Activated CD4-positive, alpha-beta T cell treated with anti-CD3 and anti-CD28 coated beads for 36 hours (primary cell): ENCODE results near the gene SERPINB7. TPM values are rescaled to one million over a fixed set of nuclear protein-coding genes. Genes with fewer than 3 reads are reported as not detected.
"Not testable (repeated sequence)": the region's sequence is repeated elsewhere in the genome, so short reads cannot be mapped to it uniquely, and the experiment has no call there.

ENCODE experiments used
- ATAC-seq: fragments of 200-7000 bp; cut with Tn5 transposase; one replicate; pipeline ENCODE4 v1.10.0; 2021; ENCODE audit warnings: mild to moderate bottlenecking, moderate library complexity
- CTCF ChIA-PET: fragments of 350-600 bp; sonication (Branson Sonifier 250); formaldehyde crosslinking; loops from one replicate; lab custom pipeline; 2021; ENCODE audit warnings: antibody characterized with exemption; lab: Charles Lee
- POLR2A ChIA-PET: fragments of 350-600 bp; sonication (Branson Sonifier 250); formaldehyde crosslinking; loops from one replicate; lab custom pipeline; 2021; ENCODE audit warnings: antibody characterized with exemption, inconsistent platforms; lab: Charles Lee
- DNase-seq: peaks from one replicate; pipeline ENCODE4 v3.0.0-alpha.2; 2020
- H3K27ac Mint-ChIP-seq: one replicate; pipeline ENCODE4 v1.8.0; 2021; ENCODE audit warnings: mixed read lengths
- H3K27me3 Mint-ChIP-seq: one replicate; pipeline ENCODE4 v1.8.0; 2021; ENCODE audit warnings: mixed read lengths
- H3K36me3 Mint-ChIP-seq: one replicate; pipeline ENCODE4 v1.8.0; 2021; ENCODE audit warnings: low read depth, mixed read lengths
- H3K4me1 Mint-ChIP-seq: one replicate; pipeline ENCODE4 v1.8.0; 2021; ENCODE audit warnings: mixed read lengths
- H3K4me3 Mint-ChIP-seq: one replicate; pipeline ENCODE4 v1.8.0; 2021; ENCODE audit warnings: mild to moderate bottlenecking, moderate library complexity, mixed read lengths
- H3K9me3 Mint-ChIP-seq: one replicate; pipeline ENCODE4 v1.8.0; 2021; ENCODE audit warnings: low read depth, mixed read lengths
- intact Hi-C, 2 experiments: fragments of 100-400 bp; cut with DNase I in 1 of 2; cut with micrococcal nuclease in 1 of 2; formaldehyde crosslinking; loops; one replicate each; pipeline versions ENCODE4 v1.14.2 to v1.15.1; 2022 to 2024; cut with DNase I, micrococcal nuclease
- total RNA-seq, 2 experiments: library from RNA; stranded (reverse); gene quantifications; one replicate each; pipeline ENCODE4 v1.2.3, GENCODE V29; 2021

SERPINB7 gene
- total RNA-seq, 2 experiments from 2014 or later = not detected

- Mint-ChIP-seq H3K4me1 (no peaks in the 10 kb centered on the region), H3K9me3 (peaks cover 20% of the 10 kb centered on the region), H3K36me3 (no peaks in the 10 kb centered on the region), H3K4me3 (no peak overlapping the region), H3K27me3 (no peaks in the 10 kb centered on the region), H3K27ac (no peak overlapping the region)
- ATAC-seq (no peak), DNase-seq (no peak)
- ChIA-PET CTCF (interaction anchor here (0.6 to 0.7 kb wide), 2 partner anchors 12 to 61 kb away, joined by 3 read pairs; no protein-coding TSS in a partner anchor), POLR2A (no interaction called here)
- intact Hi-C loops = no loop called here
Measured at GRCh38 chr18:63758615-63759240, 16.5 kb upstream of the SERPINB7 start.

GRCh38 chr18:63759786-63760185, 15.4 kb upstream of the SERPINB7 start:
- H3K9me3 Mint-ChIP-seq = peaks cover 20% of the 10 kb centered on the region
- H3K27me3 Mint-ChIP-seq, H3K4me1 Mint-ChIP-seq, POLR2A ChIA-PET, H3K36me3 Mint-ChIP-seq, ATAC-seq, DNase-seq, intact Hi-C loops, H3K4me3 Mint-ChIP-seq, H3K27ac Mint-ChIP-seq: not testable (repeated sequence)
- CTCF ChIA-PET = interaction anchor here (0.7 kb wide), 1 partner anchor 60 kb away, joined by 3 read pairs; no protein-coding TSS in a partner anchor

GRCh38 chr18:63762518-63762917, 12.7 kb upstream of the SERPINB7 start:
- Mint-ChIP-seq H3K36me3 (no peaks in the 10 kb centered on the region), H3K27ac (no peak overlapping the region), H3K4me1 (no peaks in the 10 kb centered on the region), H3K27me3 (no peaks in the 10 kb centered on the region), H3K4me3 (no peak overlapping the region), H3K9me3 (peaks cover 20% of the 10 kb centered on the region)
- ChIA-PET CTCF (no interaction called here), POLR2A (no interaction called here)
- DNase-seq (no peak), ATAC-seq (no peak)
- intact Hi-C loops = no loop called here

GRCh38 chr18:63763831-63764600, 11.2 kb upstream of the SERPINB7 start:
- intact Hi-C loops = no loop called here
- Mint-ChIP-seq H3K27me3 (no peaks in the 10 kb centered on the region), H3K36me3 (no peaks in the 10 kb centered on the region), H3K9me3 (peaks cover 20% of the 10 kb centered on the region), H3K4me3 (no peak overlapping the region), H3K4me1 (no peaks in the 10 kb centered on the region), H3K27ac (no peak overlapping the region)
- ChIA-PET CTCF (no interaction called here), POLR2A (no interaction called here)
- ATAC-seq (no peak), DNase-seq (no peak)

GRCh38 chr18:63765837-63766236, 9.4 kb upstream of the SERPINB7 start:
- DNase-seq = no peak
- no peaks in the 10 kb centered on the region for H3K36me3 Mint-ChIP-seq
- no peaks in the 10 kb centered on the region for H3K4me1 Mint-ChIP-seq
- CTCF ChIA-PET = no interaction called here
- H3K27ac Mint-ChIP-seq = no peak overlapping the region
- H3K27me3 Mint-ChIP-seq = no peaks in the 10 kb centered on the region
- no peak overlapping the region for H3K4me3 Mint-ChIP-seq
- ATAC-seq = no peak
- POLR2A ChIA-PET = no interaction called here
- H3K9me3 Mint-ChIP-seq = peaks cover 8% of the 10 kb centered on the region
- intact Hi-C loops = no loop called here

GRCh38 chr18:63773551-63773950, 1.7 kb upstream of the SERPINB7 start:
- no peak overlapping the region for H3K4me3 Mint-ChIP-seq
- intact Hi-C loops = no loop called here
- no peaks in the 10 kb centered on the region for H3K4me1 Mint-ChIP-seq
- ATAC-seq (no peak), DNase-seq (no peak)
- ChIA-PET CTCF (no interaction called here), POLR2A (no interaction called here)
- no peak overlapping the region for H3K27ac Mint-ChIP-seq
- H3K36me3 Mint-ChIP-seq = no peaks in the 10 kb centered on the region
- peaks cover 6% of the 10 kb centered on the region for H3K27me3 Mint-ChIP-seq
- H3K9me3 Mint-ChIP-seq = no peaks in the 10 kb centered on the region

GRCh38 chr18:63774511-63774910, 707 bp upstream of the SERPINB7 start:
- no peaks in the 10 kb centered on the region for H3K4me1 Mint-ChIP-seq
- H3K36me3 Mint-ChIP-seq = no peaks in the 10 kb centered on the region
- no peak overlapping the region for H3K27ac Mint-ChIP-seq
- ChIA-PET CTCF (no interaction called here), POLR2A (no interaction called here)
- ATAC-seq = no peak
- intact Hi-C loops = no loop called here
- no peak for DNase-seq
- H3K9me3 Mint-ChIP-seq = no peaks in the 10 kb centered on the region
- no peak overlapping the region for H3K4me3 Mint-ChIP-seq
- peaks cover 6% of the 10 kb centered on the region for H3K27me3 Mint-ChIP-seq

GRCh38 chr18:63779386-63779785, 4.2 kb downstream of the SERPINB7 start:
- peaks cover 3% of the 10 kb centered on the region for H3K27me3 Mint-ChIP-seq
- no peak overlapping the region for H3K27ac Mint-ChIP-seq
- DNase-seq (no peak), ATAC-seq (no peak)
- H3K9me3 Mint-ChIP-seq = no peaks in the 10 kb centered on the region
- H3K36me3 Mint-ChIP-seq = no peaks in the 10 kb centered on the region
- intact Hi-C loops = no loop called here
- POLR2A ChIA-PET = no interaction called here
- no peaks in the 10 kb centered on the region for H3K4me1 Mint-ChIP-seq
- CTCF ChIA-PET = interaction anchor here (0.6 kb wide), 1 partner anchor 157 kb away, joined by 3 read pairs; no protein-coding TSS in a partner anchor
- no peak overlapping the region for H3K4me3 Mint-ChIP-seq

GRCh38 chr18:63783394-63783793, 8.2 kb downstream of the SERPINB7 start:
- intact Hi-C loops = no loop called here
- POLR2A ChIA-PET = no interaction called here
- no peak for ATAC-seq
- Mint-ChIP-seq H3K36me3 (no peaks in the 10 kb centered on the region), H3K4me3 (no peak overlapping the region), H3K27ac (no peak overlapping the region), H3K27me3 (no peaks in the 10 kb centered on the region), H3K9me3 (no peaks in the 10 kb centered on the region), H3K4me1 (no peaks in the 10 kb centered on the region)
- CTCF ChIA-PET = no interaction called here
- DNase-seq = peak; percentile 12

GRCh38 chr18:63784787-63785452, 9.7 kb downstream of the SERPINB7 start:
- H3K9me3 Mint-ChIP-seq = no peaks in the 10 kb centered on the region
- ChIA-PET POLR2A (no interaction called here), CTCF (no interaction called here)
- intact Hi-C loops = no loop called here
- no peak overlapping the region for H3K4me3 Mint-ChIP-seq
- H3K36me3 Mint-ChIP-seq = no peaks in the 10 kb centered on the region
- no peak overlapping the region for H3K27ac Mint-ChIP-seq
- DNase-seq (no peak), ATAC-seq (no peak)
- no peaks in the 10 kb centered on the region for H3K27me3 Mint-ChIP-seq
- H3K4me1 Mint-ChIP-seq = peaks cover 6% of the 10 kb centered on the region

- POLR2A ChIA-PET = no interaction called here
- Mint-ChIP-seq H3K27ac (no peak overlapping the region), H3K4me3 (no peak overlapping the region), H3K4me1 (peaks cover 6% of the 10 kb centered on the region), H3K36me3 (no peaks in the 10 kb centered on the region), H3K9me3 (no peaks in the 10 kb centered on the region), H3K27me3 (no peaks in the 10 kb centered on the region)
- CTCF ChIA-PET = no interaction called here
- DNase-seq (no peak), ATAC-seq (no peak)
- intact Hi-C loops = no loop called here
Measured at GRCh38 chr18:63787673-63788072, 12.5 kb downstream of the SERPINB7 start.
